Measurements from ENCODE around the gene IL21.

The IL21 gene

GRCh38 chr4:122617597-122618593, 3.0 kb downstream of the IL21 start:
- DNase-seq (ENCODE audit: low read depth) = no peak
- no peak overlapping the region for H3K4me3 ChIP-seq (ENCODE audit: low read depth, low read length)
- TF ChIP-seq CTCF (IDR thresholded peaks at IDR 0.05; ENCODE audit: control insufficient read depth, extremely low read depth, insufficient read depth) = no peak

- H3K4me3 ChIP-seq (ENCODE audit: low read depth, low read length) = no peak overlapping the region
- no peak for TF ChIP-seq CTCF (IDR thresholded peaks at IDR 0.05; ENCODE audit: control insufficient read depth, extremely low read depth, insufficient read depth)
- DNase-seq (ENCODE audit: low read depth) = no peak
Observed at GRCh38 chr4:122616915-122617596, 3.8 kb downstream of the IL21 start.

GRCh38 chr4:122614621-122615020, 6.2 kb downstream of the IL21 start:
- no peak overlapping the region for H3K4me3 ChIP-seq (ENCODE audit: low read depth, low read length)
- DNase-seq (ENCODE audit: low read depth) = no peak
- no peak for TF ChIP-seq CTCF (IDR thresholded peaks at IDR 0.05; ENCODE audit: control insufficient read depth, extremely low read depth, insufficient read depth)

- H3K4me3 ChIP-seq (ENCODE audit: low read depth, low read length) = no peak overlapping the region
- no peak for DNase-seq (ENCODE audit: low read depth)
- TF ChIP-seq CTCF (IDR thresholded peaks at IDR 0.05; ENCODE audit: control insufficient read depth, extremely low read depth, insufficient read depth) = no peak
Observed at GRCh38 chr4:122612540-122612939, 8.3 kb downstream of the IL21 start.

GRCh38 chr4:122606364-122607043, 14.4 kb downstream of the IL21 start:
- no peak for DNase-seq (ENCODE audit: low read depth)
- TF ChIP-seq CTCF (IDR thresholded peaks at IDR 0.05; ENCODE audit: control insufficient read depth, extremely low read depth, insufficient read depth) = no peak
- no peak overlapping the region for H3K4me3 ChIP-seq (ENCODE audit: low read depth, low read length)

- no peak for TF ChIP-seq CTCF (IDR thresholded peaks at IDR 0.05; ENCODE audit: control insufficient read depth, extremely low read depth, insufficient read depth)
- H3K4me3 ChIP-seq (ENCODE audit: low read depth, low read length) = no peak overlapping the region
- DNase-seq (ENCODE audit: low read depth) = no peak
Observed at GRCh38 chr4:122604146-122604545, 16.7 kb downstream of the IL21 start.
